ENCODE measurements around the gene PLA2G7. TPM values are rescaled to one million over a fixed set of nuclear protein-coding genes. Genes with fewer than 3 reads are reported as not detected.

Gene PLA2G7
- total RNA-seq, 3 donors from 2014 or later (not counting 1 experiment from before 2014, with no cell fraction given), result 1.1 TPM; not detected in 2

GRCh38 chr6:46743425-46744158, 8.4 kb upstream of the PLA2G7 start:
- Mint-ChIP-seq H3K27ac (no peak overlapping the region), H3K4me3 (no peak overlapping the region), H3K9me3 (peaks cover 2 to 4% of the 10 kb centered on the region in 2 donors), H3K27me3 (ENCODE audit: low read depth in 2 of 2) (peaks cover 10 to 21% of the 10 kb centered on the region in 2 donors), H3K4me1 (no peaks in the 10 kb centered on the region), H3K36me3 (no peaks in the 10 kb centered on the region)
- DNase-seq, result no peak
- intact Hi-C loops (cut with micrococcal nuclease), result no loop called here
- WGBS (ENCODE audit: insufficient coverage), result no CpG with 5 or more reads among the region's 1 CpG
- no peak overlapping the region for H3K27ac ChIP-seq (ENCODE audit: low read length)
- H3K36me3 ChIP-seq (ENCODE audit: control insufficient read depth, insufficient read depth, low read length), result no peaks in the 10 kb centered on the region
- ATAC-seq, result no peak
- no peaks in the 10 kb centered on the region for H3K9me3 ChIP-seq (ENCODE audit: control insufficient read depth, insufficient read depth, low read length)
- no peaks in the 10 kb centered on the region for H3K27me3 ChIP-seq (ENCODE audit: control insufficient read depth, insufficient read depth, low read length)
- TF ChIP-seq, protein P1, sequence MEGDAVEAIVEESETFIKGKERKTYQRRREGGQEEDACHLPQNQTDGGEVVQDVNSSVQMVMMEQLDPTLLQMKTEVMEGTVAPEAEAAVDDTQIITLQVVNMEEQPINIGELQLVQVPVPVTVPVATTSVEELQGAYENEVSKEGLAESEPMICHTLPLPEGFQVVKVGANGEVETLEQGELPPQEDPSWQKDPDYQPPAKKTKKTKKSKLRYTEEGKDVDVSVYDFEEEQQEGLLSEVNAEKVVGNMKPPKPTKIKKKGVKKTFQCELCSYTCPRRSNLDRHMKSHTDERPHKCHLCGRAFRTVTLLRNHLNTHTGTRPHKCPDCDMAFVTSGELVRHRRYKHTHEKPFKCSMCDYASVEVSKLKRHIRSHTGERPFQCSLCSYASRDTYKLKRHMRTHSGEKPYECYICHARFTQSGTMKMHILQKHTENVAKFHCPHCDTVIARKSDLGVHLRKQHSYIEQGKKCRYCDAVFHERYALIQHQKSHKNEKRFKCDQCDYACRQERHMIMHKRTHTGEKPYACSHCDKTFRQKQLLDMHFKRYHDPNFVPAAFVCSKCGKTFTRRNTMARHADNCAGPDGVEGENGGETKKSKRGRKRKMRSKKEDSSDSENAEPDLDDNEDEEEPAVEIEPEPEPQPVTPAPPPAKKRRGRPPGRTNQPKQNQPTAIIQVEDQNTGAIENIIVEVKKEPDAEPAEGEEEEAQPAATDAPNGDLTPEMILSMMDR (IDR thresholded peaks at IDR 0.05), result no peak
- H3K4me1 ChIP-seq (ENCODE audit: control insufficient read depth, insufficient read depth, low read length), result no peaks in the 10 kb centered on the region
- H3K4me3 ChIP-seq (ENCODE audit: low read length), result no peak overlapping the region

DNA sequence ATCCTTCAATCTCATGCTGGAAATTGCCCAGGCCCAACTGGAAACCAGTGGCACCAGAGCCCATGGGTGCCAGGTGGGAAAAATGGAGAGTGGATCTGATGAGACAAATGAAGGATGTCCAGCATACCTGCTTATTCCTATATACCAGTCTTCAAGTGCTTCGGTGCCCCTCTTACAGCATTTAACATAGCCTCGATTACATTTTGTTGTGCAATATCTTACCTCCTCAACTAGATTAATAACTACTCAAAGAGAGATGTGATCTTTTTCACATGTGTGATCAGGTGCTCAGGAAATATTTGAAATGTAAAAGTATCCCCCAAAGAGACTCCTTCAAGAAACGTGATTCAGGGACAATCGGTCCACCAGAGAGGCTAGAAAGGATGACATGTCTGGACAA, 6.7 kb upstream of the PLA2G7 start:
- WGBS (ENCODE audit: insufficient coverage), result 85% methylated on average over 4 of the region's 4 CpGs
- H3K9me3 Mint-ChIP-seq, result peaks cover 2 to 4% of the 10 kb centered on the region in 2 donors
- no peaks in the 10 kb centered on the region for H3K36me3 Mint-ChIP-seq
- H3K4me3 ChIP-seq (ENCODE audit: low read length), result no peak overlapping the region
- H3K27ac Mint-ChIP-seq, result no peak overlapping the region
- no peaks in the 10 kb centered on the region for H3K4me1 Mint-ChIP-seq
- TF ChIP-seq, protein P1 (IDR thresholded peaks at IDR 0.05), result no peak
- no peak for ATAC-seq
- no peaks in the 10 kb centered on the region for H3K27me3 ChIP-seq (ENCODE audit: control insufficient read depth, insufficient read depth, low read length)
- intact Hi-C loops (cut with micrococcal nuclease), result no loop called here
- DNase-seq, result no peak
- no peaks in the 10 kb centered on the region for H3K9me3 ChIP-seq (ENCODE audit: control insufficient read depth, insufficient read depth, low read length)
- H3K36me3 ChIP-seq (ENCODE audit: control insufficient read depth, insufficient read depth, low read length), result no peaks in the 10 kb centered on the region
- H3K4me1 ChIP-seq (ENCODE audit: control insufficient read depth, insufficient read depth, low read length), result no peaks in the 10 kb centered on the region
- H3K27me3 Mint-ChIP-seq (ENCODE audit: low read depth in 2 of 2), result peaks cover 18 to 36% of the 10 kb centered on the region in 2 donors
- no peak overlapping the region for H3K27ac ChIP-seq (ENCODE audit: low read length)
- no peak overlapping the region for H3K4me3 Mint-ChIP-seq

GRCh38 chr6:46741482-46741881, 6.3 kb upstream of the PLA2G7 start:
- WGBS (ENCODE audit: insufficient coverage), result 91% methylated on average over 2 of the region's 2 CpGs
- H3K4me3 ChIP-seq (ENCODE audit: low read length), result no peak overlapping the region
- no peaks in the 10 kb centered on the region for H3K4me1 ChIP-seq (ENCODE audit: control insufficient read depth, insufficient read depth, low read length)
- ATAC-seq, result no peak
- no peaks in the 10 kb centered on the region for H3K36me3 ChIP-seq (ENCODE audit: control insufficient read depth, insufficient read depth, low read length)
- peaks cover 2 to 4% of the 10 kb centered on the region in 2 donors for H3K9me3 Mint-ChIP-seq
- H3K36me3 Mint-ChIP-seq, result no peaks in the 10 kb centered on the region
- H3K4me3 Mint-ChIP-seq, result no peak overlapping the region
- intact Hi-C loops (cut with micrococcal nuclease), result no loop called here
- H3K9me3 ChIP-seq (ENCODE audit: control insufficient read depth, insufficient read depth, low read length), result no peaks in the 10 kb centered on the region
- TF ChIP-seq, protein P1 (IDR thresholded peaks at IDR 0.05), result no peak
- no peaks in the 10 kb centered on the region for H3K4me1 Mint-ChIP-seq
- DNase-seq, result no peak
- H3K27ac ChIP-seq (ENCODE audit: low read length), result no peak overlapping the region
- H3K27ac Mint-ChIP-seq, result no peak overlapping the region
- peaks cover 19 to 39% of the 10 kb centered on the region in 2 donors for H3K27me3 Mint-ChIP-seq (ENCODE audit: low read depth in 2 of 2)
- H3K27me3 ChIP-seq (ENCODE audit: control insufficient read depth, insufficient read depth, low read length), result peaks cover 2% of the 10 kb centered on the region

- Mint-ChIP-seq H3K27me3 (ENCODE audit: low read depth in 2 of 2) (peaks cover 42 to 60% of the 10 kb centered on the region in 2 donors), H3K27ac (no peak overlapping the region)
- H3K4me3 ChIP-seq (ENCODE audit: low read length), result no peak overlapping the region
Measured at GRCh38 chr6:46736906-46737305, 1.7 kb upstream of the PLA2G7 start.

More at GRCh38 chr6:46736906-46737305, 1.7 kb upstream of the PLA2G7 start:
- Histone ChIP-seq H3K9me3 (ENCODE audit: control insufficient read depth, insufficient read depth, low read length) (no peaks in the 10 kb centered on the region), H3K27ac (ENCODE audit: low read length) (no peak overlapping the region), H3K36me3 (ENCODE audit: control insufficient read depth, insufficient read depth, low read length) (no peaks in the 10 kb centered on the region), H3K27me3 (ENCODE audit: control insufficient read depth, insufficient read depth, low read length) (peaks cover 13% of the 10 kb centered on the region), H3K4me1 (ENCODE audit: control insufficient read depth, insufficient read depth, low read length) (no peaks in the 10 kb centered on the region)
- intact Hi-C loops (cut with micrococcal nuclease), result no loop called here
- Mint-ChIP-seq H3K4me3 (no peak overlapping the region), H3K36me3 (no peaks in the 10 kb centered on the region), H3K9me3 (no peaks in the 10 kb centered on the region), H3K4me1 (no peaks in the 10 kb centered on the region)
- ATAC-seq, result no peak
- TF ChIP-seq, protein P1 (IDR thresholded peaks at IDR 0.05), result no peak
- no peak for DNase-seq
